ENCODE data around the gene PCDHGB6.

DNA sequence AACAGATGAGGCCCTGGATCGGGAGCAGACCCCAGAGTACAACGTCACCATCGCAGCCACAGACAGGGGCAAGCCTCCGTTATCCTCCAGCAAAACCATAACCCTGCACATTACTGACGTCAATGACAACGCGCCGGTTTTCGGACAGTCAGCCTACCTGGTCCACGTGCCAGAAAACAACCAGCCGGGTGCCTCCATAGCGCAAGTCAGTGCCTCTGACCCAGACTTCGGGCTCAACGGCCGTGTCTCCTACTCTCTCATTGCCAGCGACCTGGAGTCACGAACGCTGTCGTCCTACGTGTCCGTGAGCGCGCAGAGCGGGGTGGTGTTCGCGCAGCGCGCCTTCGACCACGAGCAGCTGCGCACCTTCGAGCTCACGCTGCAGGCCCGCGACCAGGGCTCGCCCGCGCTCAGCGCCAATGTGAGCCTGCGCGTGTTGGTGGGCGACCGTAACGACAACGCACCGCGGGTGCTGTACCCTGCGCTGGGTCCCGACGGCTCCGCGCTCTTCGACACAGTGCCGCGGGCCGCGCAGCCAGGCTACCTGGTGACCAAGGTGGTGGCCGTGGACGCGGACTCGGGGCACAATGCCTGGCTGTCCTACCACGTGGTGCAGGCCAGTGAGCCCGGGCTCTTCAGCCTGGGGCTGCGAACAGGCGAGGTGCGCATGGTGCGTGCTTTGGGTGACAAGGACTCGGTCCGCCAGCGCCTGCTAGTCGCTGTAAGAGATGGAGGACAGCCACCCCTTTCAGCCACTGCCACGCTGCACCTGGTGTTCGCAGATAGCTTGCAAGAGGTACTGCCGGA is 11.5 kb downstream of the PCDHGB6 start:
- TF ChIP-seq CTCF (IDR thresholded peaks at IDR 0.05 in 4 of 5, conservative IDR thresholded peaks at IDR 0.05 in 1 of 5) = no peak
- TF ChIP-seq POLR2A (IDR thresholded peaks at IDR 0.05) = no peak
